8988T (cell line): ENCODE data around the gene GRIK3.

Experiments
- DNase-seq: peaks from one replicate; pipeline ENCODE4 v3.0.0; 2011

Gene GRIK3

GRCh38 chr1:37010011-37010410, 24.3 kb downstream of the GRIK3 start:
- no peak for DNase-seq

GRCh38 chr1:37009521-37009920, 24.8 kb downstream of the GRIK3 start:
- no peak for DNase-seq

- no peak for DNase-seq
Measured at GRCh38 chr1:37006132-37006868, 28.0 kb downstream of the GRIK3 start.

GRCh38 chr1:37002898-37003297, 31.4 kb downstream of the GRIK3 start:
- no peak for DNase-seq

GRCh38 chr1:37001703-37002102, 32.6 kb downstream of the GRIK3 start:
- no peak for DNase-seq

- DNase-seq, result no peak
Measured at GRCh38 chr1:36996106-36996505, 38.2 kb downstream of the GRIK3 start.

GRCh38 chr1:36994868-36995267, 39.4 kb downstream of the GRIK3 start:
- DNase-seq, result no peak

GRCh38 chr1:36994294-36994693, 40.0 kb downstream of the GRIK3 start:
- DNase-seq, result no peak

GRCh38 chr1:36992139-36992943, 42.0 kb downstream of the GRIK3 start:
- no peak for DNase-seq

- DNase-seq, result no peak
Measured at GRCh38 chr1:36991551-36991950, 42.8 kb downstream of the GRIK3 start.

GRCh38 chr1:36990928-36991327, 43.4 kb downstream of the GRIK3 start:
- no peak for DNase-seq

- no peak for DNase-seq
Measured at GRCh38 chr1:36989241-36989640, 45.1 kb downstream of the GRIK3 start.

GRCh38 chr1:36988741-36989193, 45.5 kb downstream of the GRIK3 start:
- no peak for DNase-seq

- DNase-seq, result no peak
Measured at GRCh38 chr1:36988321-36988720, 46.0 kb downstream of the GRIK3 start.

GRCh38 chr1:36987276-36987675, 47.0 kb downstream of the GRIK3 start:
- DNase-seq, result no peak

- DNase-seq, result no peak
Measured at GRCh38 chr1:36986241-36986985, 47.9 kb downstream of the GRIK3 start.

- no peak for DNase-seq
Measured at GRCh38 chr1:36984675-36985074, 49.6 kb downstream of the GRIK3 start.

GRCh38 chr1:36984026-36984425, 50.3 kb downstream of the GRIK3 start:
- no peak for DNase-seq

- no peak for DNase-seq
Measured at GRCh38 chr1:36982709-36983108, 51.6 kb downstream of the GRIK3 start.

GRCh38 chr1:36981771-36982622, 52.3 kb downstream of the GRIK3 start:
- no peak for DNase-seq

GRCh38 chr1:36981126-36981525, 53.2 kb downstream of the GRIK3 start:
- no peak for DNase-seq

GRCh38 chr1:36977731-36978406, 56.4 kb downstream of the GRIK3 start:
- DNase-seq, result no peak
